Skeletal muscle tissue (tissue), 4 donors: ENCODE data around the gene QSOX1. TPM values are rescaled to one million over a fixed set of nuclear protein-coding genes. Genes with fewer than 3 reads are reported as not detected.

Experiments used
- H3K27ac ChIP-seq: one replicate; pipeline ENCODE4 v1.7.0; 2013; ENCODE audit warnings: mild to moderate bottlenecking, low read depth, low read length, inconsistent platforms
- H3K27me3 ChIP-seq, 3 donors: one replicate each; pipeline ENCODE4 v1.7.0; 2013; ENCODE audit warnings: low read length in 3 of 3; ENCODE audit not compliant: control insufficient read depth in 3 of 3, insufficient read depth in 3 of 3
- H3K36me3 ChIP-seq, 3 donors: one replicate each; pipeline ENCODE4 v1.7.0; 2013; ENCODE audit warnings: low read length in 3 of 3; ENCODE audit not compliant: control insufficient read depth in 3 of 3, insufficient read depth in 3 of 3
- H3K4me1 ChIP-seq, 3 donors: one replicate each; pipeline ENCODE4 v1.7.0; 2013; ENCODE audit warnings: low read length in 3 of 3, mild to moderate bottlenecking in 3 of 3; ENCODE audit not compliant: control insufficient read depth in 3 of 3, insufficient read depth in 3 of 3
- H3K4me3 ChIP-seq, 3 donors: one replicate each; pipeline ENCODE4 v1.7.0; 2013; ENCODE audit warnings: low read length in 3 of 3
- H3K9ac ChIP-seq, 3 donors: one replicate each; pipeline ENCODE4 v1.7.0; 2013; ENCODE audit warnings: low read length in 3 of 3, mild to moderate bottlenecking in 3 of 3, moderate library complexity in 2 of 3, low read depth in 1 of 3
- H3K9me3 ChIP-seq, 3 donors: one replicate each; pipeline ENCODE4 v1.7.0; 2013; ENCODE audit warnings: low read length in 3 of 3; ENCODE audit not compliant: control insufficient read depth in 3 of 3
- total RNA-seq: library from RNA; depleted of rRNA; stranded (reverse); fragments of >200 nt; gene quantifications from one replicate; pipeline ENCODE4 v1.2.3, GENCODE V29; 2014
- donor health status: Osteomylitis.

The QSOX1 gene
- total RNA-seq, 1 donor from 2014 or later, result 4.2 TPM

- Histone ChIP-seq H3K4me1 (no peaks in the 10 kb centered on the region), H3K27me3 (no peaks in the 10 kb centered on the region), H3K27ac (no peak overlapping the region), H3K9me3 (no peaks in the 10 kb centered on the region), H3K9ac (no peak overlapping the region), H3K36me3 (no peaks in the 10 kb centered on the region), H3K4me3 (no peak overlapping the region)
These were observed 49.6 kb downstream of the QSOX1 start for GRCh38 chr1:180204231-180204630.

- no peak overlapping the region for H3K4me3 ChIP-seq
- no peaks in the 10 kb centered on the region for H3K4me1 ChIP-seq
- peaks cover 0 to 8% (median 6%) of the 10 kb centered on the region in 3 donors for H3K27me3 ChIP-seq
- H3K36me3 ChIP-seq, result no peaks in the 10 kb centered on the region
- no peaks in the 10 kb centered on the region for H3K9me3 ChIP-seq
- no peak overlapping the region for H3K27ac ChIP-seq
- H3K9ac ChIP-seq, result no peak overlapping the region
These were observed 51.9 kb downstream of the QSOX1 start for GRCh38 chr1:180206581-180206980.

- no peak overlapping the region for H3K4me3 ChIP-seq
- H3K27ac ChIP-seq, result no peak overlapping the region
- no peaks in the 10 kb centered on the region for H3K36me3 ChIP-seq
- peaks cover 0 to 12% (median 9%) of the 10 kb centered on the region in 3 donors for H3K27me3 ChIP-seq
- no peaks in the 10 kb centered on the region for H3K9me3 ChIP-seq
- no peak overlapping the region for H3K9ac ChIP-seq
- no peaks in the 10 kb centered on the region for H3K4me1 ChIP-seq
These were observed 53.6 kb downstream of the QSOX1 start for GRCh38 chr1:180208264-180208663.

- Histone ChIP-seq H3K4me3 (no peak overlapping the region), H3K36me3 (no peaks in the 10 kb centered on the region), H3K4me1 (peaks cover 0 to 5% (median 3%) of the 10 kb centered on the region in 3 donors), H3K27me3 (peaks cover 0 to 12% (median 9%) of the 10 kb centered on the region in 3 donors), H3K9ac (no peak overlapping the region), H3K9me3 (no peaks in the 10 kb centered on the region), H3K27ac (no peak overlapping the region)
These were observed 55.4 kb downstream of the QSOX1 start for GRCh38 chr1:180210008-180210620.

GRCh38 chr1:180211156-180211859 is 56.6 kb downstream of the QSOX1 start:
- no peak overlapping the region for H3K27ac ChIP-seq
- peaks cover 0 to 5% (median 3%) of the 10 kb centered on the region in 3 donors for H3K4me1 ChIP-seq
- H3K27me3 ChIP-seq, result peaks cover 0 to 12% (median 9%) of the 10 kb centered on the region in 3 donors
- no peak overlapping the region for H3K9ac ChIP-seq
- H3K9me3 ChIP-seq, result no peaks in the 10 kb centered on the region
- H3K36me3 ChIP-seq, result no peaks in the 10 kb centered on the region
- no peak overlapping the region for H3K4me3 ChIP-seq

GRCh38 chr1:180211860-180212229 is 57.2 kb downstream of the QSOX1 start:
- Histone ChIP-seq H3K36me3 (no peaks in the 10 kb centered on the region), H3K27me3 (peaks cover 0 to 12% (median 9%) of the 10 kb centered on the region in 3 donors), H3K9me3 (no peaks in the 10 kb centered on the region), H3K4me3 (no peak overlapping the region), H3K4me1 (peaks cover 0 to 5% (median 3%) of the 10 kb centered on the region in 3 donors), H3K9ac (no peak overlapping the region), H3K27ac (no peak overlapping the region)

GRCh38 chr1:180213401-180214170 is 58.9 kb downstream of the QSOX1 start:
- Histone ChIP-seq H3K9ac (no peak overlapping the region), H3K27me3 (peaks cover 0 to 12% (median 9%) of the 10 kb centered on the region in 3 donors), H3K36me3 (no peaks in the 10 kb centered on the region), H3K9me3 (no peaks in the 10 kb centered on the region), H3K4me1 (peaks cover 0 to 5% (median 3%) of the 10 kb centered on the region in 3 donors), H3K4me3 (peak overlapping the region; percentile 0 to 34 (median 10)), H3K27ac (no peak overlapping the region)

GRCh38 chr1:180215856-180216625 is 61.4 kb downstream of the QSOX1 start:
- Histone ChIP-seq H3K9ac (no peak overlapping the region), H3K27me3 (peaks cover 0 to 15% (median 13%) of the 10 kb centered on the region in 3 donors), H3K36me3 (no peaks in the 10 kb centered on the region), H3K4me3 (no peak overlapping the region), H3K27ac (no peak overlapping the region), H3K9me3 (no peaks in the 10 kb centered on the region), H3K4me1 (peaks cover 0 to 5% (median 3%) of the 10 kb centered on the region in 3 donors)

GRCh38 chr1:180217006-180217405 is 62.3 kb downstream of the QSOX1 start:
- Histone ChIP-seq H3K9me3 (no peaks in the 10 kb centered on the region), H3K27me3 (peaks cover 0 to 7% (median 3%) of the 10 kb centered on the region in 3 donors), H3K4me1 (peaks cover 0 to 5% (median 3%) of the 10 kb centered on the region in 3 donors), H3K4me3 (no peak overlapping the region), H3K9ac (no peak overlapping the region), H3K27ac (no peak overlapping the region), H3K36me3 (no peaks in the 10 kb centered on the region)
